NCI-H524 treated with DMSO at 0.1 percent for 48 hours (cell line): Measurements from ENCODE around the gene GRB10.

ENCODE experiments used
- DNase-seq: peaks from one replicate; lab custom pipeline; 2025; lab: John Stamatoyannopoulos, UW

GRB10 gene

GRCh38 chr7:50782375-50783208 lies at the start of gene GRB10:
TSS of gene GRB10 (minus strand) at chr7:50782896. CDS start at chr7:50732322, 50,574 bp downstream.
- DNase-seq, result peak; percentile 41

- DNase-seq, result no peak
These were observed 46.1 kb upstream of the GRB10 start for GRCh38 chr7:50828801-50829200.

- no peak for DNase-seq
These were observed 45.4 kb upstream of the GRB10 start for GRCh38 chr7:50828116-50828515.

- DNase-seq, result no peak
These were observed 44.6 kb upstream of the GRB10 start for GRCh38 chr7:50827281-50827680.

- DNase-seq, result no peak
These were observed 43.9 kb upstream of the GRB10 start for GRCh38 chr7:50826371-50827172.

GRCh38 chr7:50825465-50825864 lies 42.8 kb upstream of the GRB10 start:
- no peak for DNase-seq

GRCh38 chr7:50824882-50825281 lies 42.2 kb upstream of the GRB10 start:
- DNase-seq, result no peak

GRCh38 chr7:50822706-50823105 lies 40.0 kb upstream of the GRB10 start:
- DNase-seq, result no peak

GRCh38 chr7:50822110-50822509 lies 39.4 kb upstream of the GRB10 start:
- no peak for DNase-seq

- no peak for DNase-seq
These were observed 38.8 kb upstream of the GRB10 start for GRCh38 chr7:50821457-50822008.

- DNase-seq, result no peak
These were observed 35.6 kb upstream of the GRB10 start for GRCh38 chr7:50818324-50818723.

GRCh38 chr7:50817561-50817960 lies 34.9 kb upstream of the GRB10 start:
- DNase-seq, result no peak

- DNase-seq, result no peak
These were observed 32.4 kb upstream of the GRB10 start for GRCh38 chr7:50815138-50815537.

GRCh38 chr7:50814166-50814565 lies 31.5 kb upstream of the GRB10 start:
- no peak for DNase-seq

- DNase-seq, result no peak
These were observed 30.3 kb upstream of the GRB10 start for GRCh38 chr7:50812841-50813475.

- no peak for DNase-seq
These were observed 29.4 kb upstream of the GRB10 start for GRCh38 chr7:50812094-50812493.

GRCh38 chr7:50808282-50808888 lies 25.7 kb upstream of the GRB10 start:
- no peak for DNase-seq

- DNase-seq, result no peak
These were observed 24.5 kb upstream of the GRB10 start for GRCh38 chr7:50807026-50807730.

- DNase-seq, result no peak
These were observed 23.4 kb upstream of the GRB10 start for GRCh38 chr7:50806143-50806542.

GRCh38 chr7:50805447-50806125 lies 22.9 kb upstream of the GRB10 start:
- DNase-seq, result no peak
